GM19452 (cell line): ENCODE results near the gene CBR3.
"Not testable (repeated sequence)": the region's sequence is repeated elsewhere in the genome, so short reads cannot be mapped to it uniquely, and the experiment has no call there.

Experiments used
- ATAC-seq: cut with Tn5 transposase; IDR thresholded peaks from one replicate; pipeline ENCODE4 v1.9.1; 2021; ENCODE audit not compliant: unreplicated experiment

CBR3 gene

GRCh38 chr21:36117286-36117741 is 17.6 kb upstream of the CBR3 start:
- ATAC-seq: no peak

GRCh38 chr21:36120304-36120888 is 14.5 kb upstream of the CBR3 start:
- no peak for ATAC-seq

GRCh38 chr21:36122977-36123376 is 11.9 kb upstream of the CBR3 start:
- no peak for ATAC-seq

GRCh38 chr21:36124395-36124794 is 10.5 kb upstream of the CBR3 start:
- ATAC-seq: no peak

- no peak for ATAC-seq
These were observed 9.2 kb upstream of the CBR3 start for GRCh38 chr21:36125512-36126207.

GRCh38 chr21:36126208-36126565 is 8.7 kb upstream of the CBR3 start:
- ATAC-seq: no peak

GRCh38 chr21:36126621-36127110 is 8.2 kb upstream of the CBR3 start:
- no peak for ATAC-seq

- ATAC-seq: no peak
These were observed 7.5 kb upstream of the CBR3 start for GRCh38 chr21:36127250-36127904.

- no peak for ATAC-seq
These were observed 6.9 kb upstream of the CBR3 start for GRCh38 chr21:36127977-36128376.

GRCh38 chr21:36129219-36129618 is 5.7 kb upstream of the CBR3 start:
- no peak for ATAC-seq

- ATAC-seq: not testable (repeated sequence)
These were observed 4.5 kb upstream of the CBR3 start for GRCh38 chr21:36130414-36130762.

GRCh38 chr21:36130839-36131238 is 4.0 kb upstream of the CBR3 start:
- not testable (repeated sequence) for ATAC-seq

- no peak for ATAC-seq
These were observed 2.2 kb upstream of the CBR3 start for GRCh38 chr21:36132696-36133095.

- no peak for ATAC-seq
These were observed 668 bp downstream of the CBR3 start for GRCh38 chr21:36135391-36136102.

GRCh38 chr21:36139791-36140190 is 4.9 kb downstream of the CBR3 start:
- ATAC-seq: not testable (repeated sequence)

- ATAC-seq: peak; percentile 86
These were observed 6.6 kb downstream of the CBR3 start for GRCh38 chr21:36141513-36141925.

- ATAC-seq: not testable (repeated sequence)
These were observed 9.4 kb downstream of the CBR3 start for GRCh38 chr21:36144233-36144632.

- ATAC-seq: no peak
These were observed 10.4 kb downstream of the CBR3 start for GRCh38 chr21:36145259-36145658.

- no peak for ATAC-seq
These were observed 13.0 kb downstream of the CBR3 start for GRCh38 chr21:36147911-36148310.

- no peak for ATAC-seq
These were observed 14.0 kb downstream of the CBR3 start for GRCh38 chr21:36148886-36149285.
